Tongue (tissue), 2 donors: ENCODE data around the gene AK4. TPM values are rescaled to one million over a fixed set of nuclear protein-coding genes. Genes with fewer than 3 reads are reported as not detected.
"Not testable (repeated sequence)": the region's sequence is repeated elsewhere in the genome, so short reads cannot be mapped to it uniquely, and the experiment has no call there.

Source experiments
- DNase-seq: peaks from one replicate; pipeline ENCODE4 v3.0.0-alpha.2; 2015
- total RNA-seq: library from RNA; depleted of rRNA; stranded (reverse); fragments of >200 nt; gene quantifications from one replicate; pipeline ENCODE4 v1.2.3, GENCODE V29; 2014

AK4 gene
- total RNA-seq = 18.3 TPM

DNA sequence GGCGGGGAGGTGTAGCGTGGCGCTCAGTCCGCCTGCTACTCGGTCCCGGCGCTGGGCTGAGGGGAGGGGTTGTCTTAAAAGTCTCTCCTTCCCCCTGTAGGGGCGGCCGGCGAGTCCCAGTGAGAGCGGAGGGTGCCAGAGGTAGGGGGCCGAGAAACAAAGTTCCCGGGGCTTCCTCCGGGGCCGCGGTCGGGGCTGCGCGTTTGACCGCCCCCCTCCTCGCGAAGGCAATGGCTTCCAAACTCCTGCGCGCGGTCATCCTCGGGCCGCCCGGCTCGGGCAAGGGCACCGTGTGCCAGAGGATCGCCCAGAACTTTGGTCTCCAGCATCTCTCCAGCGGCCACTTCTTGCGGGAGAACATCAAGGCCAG lies at the start of gene AK4:
AK4 (plus strand) TSS at position 26 of the 370 bp plus-strand sequence; CDS start at position 231, 205 bp downstream.
- not testable (repeated sequence) for DNase-seq

DNA sequence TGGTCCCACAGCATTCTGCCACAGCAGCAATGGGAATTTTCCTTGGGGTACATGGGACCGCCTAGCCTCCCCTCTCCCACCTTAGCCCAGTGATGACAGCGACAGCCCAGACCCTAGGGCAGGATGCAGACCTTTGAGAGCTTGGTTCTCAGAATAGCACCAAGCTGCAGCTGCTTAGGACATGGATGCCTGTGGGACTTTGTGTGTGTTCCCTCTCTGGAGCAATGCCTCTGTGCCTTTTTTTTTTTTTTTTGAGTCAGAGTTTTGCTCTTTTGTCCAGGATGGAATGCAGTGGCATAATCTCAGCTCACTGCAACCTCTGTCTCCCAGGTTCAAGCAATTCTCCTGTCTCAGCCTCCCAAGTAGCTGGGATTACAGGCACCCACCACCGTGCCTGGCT lies 44.2 kb upstream of the AK4 start:
- no peak for DNase-seq

DNA sequence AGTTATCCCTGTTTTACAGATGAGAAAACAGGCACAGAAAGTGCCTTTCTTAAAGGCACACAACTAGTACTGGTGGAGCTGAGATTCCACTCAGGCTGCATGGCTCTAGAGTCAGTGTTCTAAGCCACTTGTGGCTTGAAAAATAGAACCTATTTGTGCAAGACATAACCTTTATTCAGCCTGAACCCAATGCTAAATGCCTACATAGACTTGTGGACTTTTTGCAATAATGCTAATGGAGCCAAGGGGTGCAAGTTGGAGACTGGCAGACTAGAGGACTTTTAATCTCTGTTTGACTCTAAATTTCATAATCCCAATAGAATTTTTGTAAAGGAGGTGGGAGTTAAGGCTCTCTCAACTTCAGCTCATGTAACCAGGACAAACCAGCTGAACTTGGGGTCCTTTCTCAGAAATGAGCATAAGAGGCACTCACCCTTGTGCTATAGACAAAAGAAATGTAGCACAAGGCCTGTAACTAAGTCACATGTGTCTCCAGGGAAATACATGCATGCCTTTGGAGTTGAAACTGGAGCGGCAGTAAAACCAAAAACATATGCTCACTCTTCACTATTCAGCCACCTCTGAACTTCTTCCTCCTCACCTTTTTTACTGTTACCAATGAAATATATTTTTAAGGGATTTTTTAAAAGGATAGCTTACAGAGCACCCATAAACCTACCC lies 43.0 kb upstream of the AK4 start:
- DNase-seq = no peak

- DNase-seq = no peak
Observed at GRCh38 chr1:65105596-65105995, 42.4 kb upstream of the AK4 start.

DNA sequence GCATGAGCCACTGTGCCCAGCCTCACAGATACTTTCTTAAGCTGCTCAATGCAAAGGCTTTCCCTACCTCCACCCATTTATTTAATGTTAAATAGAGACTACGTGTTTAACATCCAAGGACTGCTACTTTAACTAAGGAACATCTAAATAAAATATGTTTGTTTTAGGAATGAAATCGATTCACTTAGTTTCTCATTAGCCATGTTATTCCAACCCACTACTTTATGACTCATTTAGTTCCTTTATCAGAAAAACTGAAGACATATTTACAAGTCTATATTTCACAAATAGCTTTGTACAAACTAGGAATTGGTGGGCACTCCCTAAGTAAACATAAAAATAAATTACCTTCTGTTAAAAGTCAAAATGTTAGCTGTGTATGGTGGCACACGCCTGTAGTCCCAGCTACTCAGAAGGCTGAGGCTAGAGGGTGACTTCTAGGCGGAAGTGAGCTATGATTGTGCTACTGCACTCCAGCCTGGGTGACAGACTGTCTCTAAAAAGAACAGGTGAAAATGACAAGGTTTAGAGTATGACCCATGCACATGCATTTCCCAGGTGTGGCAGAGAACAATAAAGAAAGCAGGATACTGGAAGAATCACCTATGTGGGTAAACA lies 39.9 kb upstream of the AK4 start:
- DNase-seq = no peak

DNA sequence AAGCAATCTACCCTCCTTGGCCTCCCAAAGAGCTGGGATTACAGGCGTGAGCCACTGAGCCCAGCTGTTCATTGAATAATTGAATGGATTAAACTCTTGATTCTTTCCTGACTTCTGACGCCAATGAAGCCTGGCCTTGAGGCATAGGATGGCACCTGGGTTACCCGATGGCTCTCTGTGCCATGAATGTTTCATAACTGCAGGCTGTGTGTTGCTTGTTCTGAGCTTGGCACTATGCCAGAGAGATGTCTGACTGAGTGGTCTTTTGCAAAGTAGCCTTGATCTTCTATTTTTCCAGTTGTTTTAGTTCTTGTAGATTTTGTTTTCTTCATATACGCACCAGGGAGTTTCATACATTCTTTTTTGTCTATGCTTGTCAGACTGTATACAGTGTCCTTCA lies 38.5 kb upstream of the AK4 start:
- peak; percentile 57 for DNase-seq

DNA sequence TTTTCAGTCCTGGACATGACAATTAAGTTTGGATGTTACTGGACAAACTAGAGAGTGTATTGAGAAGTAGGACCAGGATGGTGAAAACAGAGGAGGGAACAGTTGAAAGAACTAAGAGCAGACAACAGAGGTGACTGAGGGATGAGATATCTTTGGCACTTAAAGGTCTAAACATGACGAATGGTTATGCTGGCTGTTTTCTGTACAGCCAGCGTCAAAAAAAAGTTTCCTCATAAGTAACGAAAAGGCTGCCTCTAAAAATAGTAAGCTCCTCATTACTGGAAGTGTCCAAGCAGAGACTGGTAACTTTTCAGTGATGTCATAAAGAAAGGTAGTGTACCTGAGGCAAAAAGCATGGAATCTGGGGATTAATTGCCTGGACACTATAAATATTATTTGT lies 35.2 kb upstream of the AK4 start:
- no peak for DNase-seq

- DNase-seq = no peak
Observed at GRCh38 chr1:65113298-65113697, 34.7 kb upstream of the AK4 start.

DNA sequence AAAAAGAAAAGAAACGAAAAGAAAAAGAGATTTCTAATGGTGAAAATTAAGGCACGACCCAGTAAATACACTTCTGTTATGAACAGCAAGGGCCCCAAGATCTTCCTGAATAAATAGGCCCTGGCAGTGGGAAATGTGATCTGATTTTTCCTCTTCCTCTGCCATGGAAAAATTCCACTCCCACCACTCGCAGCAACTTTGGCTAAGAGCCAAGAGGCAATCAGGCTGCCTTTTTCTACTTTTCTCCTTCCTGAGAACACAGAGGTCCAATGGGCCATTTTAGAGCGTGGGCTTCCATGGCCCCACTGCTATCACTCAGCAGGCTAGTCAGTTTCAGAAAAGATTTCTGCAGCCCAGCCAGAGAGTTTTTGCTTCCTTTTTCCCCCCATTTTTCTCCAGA lies 33.7 kb upstream of the AK4 start:
- peak; percentile 78 for DNase-seq

DNA sequence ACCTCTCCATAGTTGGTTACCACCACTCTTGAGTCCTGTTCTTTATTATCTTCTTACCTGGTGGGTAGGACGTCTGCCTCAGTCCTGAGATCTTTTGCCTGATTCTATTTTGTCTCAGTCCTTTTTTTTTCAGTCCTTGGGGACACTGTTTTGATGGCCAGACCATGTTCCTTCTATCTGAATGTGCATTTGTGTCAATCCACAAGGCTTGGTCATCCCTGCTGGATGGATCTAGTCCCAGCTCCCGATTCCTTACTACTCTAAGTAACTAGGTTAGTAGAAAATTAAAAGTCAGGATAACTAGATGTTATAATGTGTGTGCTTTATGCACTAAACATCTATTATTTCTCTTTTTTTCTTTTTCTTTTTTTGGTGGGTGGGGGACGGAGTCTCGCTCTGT lies 28.1 kb upstream of the AK4 start:
- DNase-seq = no peak

- not testable (repeated sequence) for DNase-seq
Observed at GRCh38 chr1:65129104-65129503, 18.9 kb upstream of the AK4 start.

DNA sequence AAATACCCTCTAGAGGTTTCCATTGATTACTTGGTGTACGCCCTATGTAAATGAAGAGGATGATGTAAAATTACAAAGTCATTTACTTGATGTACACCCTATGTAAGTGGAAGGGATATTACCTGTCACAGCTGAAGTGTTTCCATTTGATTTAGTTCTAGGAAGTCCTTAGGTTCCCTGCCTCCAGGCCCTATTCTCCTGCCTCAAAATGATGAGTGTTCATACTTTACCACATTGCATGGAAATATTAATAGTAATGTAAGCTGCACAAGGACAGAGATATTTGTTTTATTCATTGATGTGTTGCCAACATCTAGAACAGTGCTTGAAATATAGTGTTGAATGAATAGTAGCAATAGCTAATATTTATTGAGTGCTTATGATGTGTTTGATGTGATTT lies 9.5 kb upstream of the AK4 start:
- DNase-seq = no peak

- DNase-seq = not testable (repeated sequence)
Observed at GRCh38 chr1:65139793-65140192, 8.2 kb upstream of the AK4 start.

GRCh38 chr1:65141394-65141793 lies 6.6 kb upstream of the AK4 start:
- DNase-seq = peak; percentile 41

DNA sequence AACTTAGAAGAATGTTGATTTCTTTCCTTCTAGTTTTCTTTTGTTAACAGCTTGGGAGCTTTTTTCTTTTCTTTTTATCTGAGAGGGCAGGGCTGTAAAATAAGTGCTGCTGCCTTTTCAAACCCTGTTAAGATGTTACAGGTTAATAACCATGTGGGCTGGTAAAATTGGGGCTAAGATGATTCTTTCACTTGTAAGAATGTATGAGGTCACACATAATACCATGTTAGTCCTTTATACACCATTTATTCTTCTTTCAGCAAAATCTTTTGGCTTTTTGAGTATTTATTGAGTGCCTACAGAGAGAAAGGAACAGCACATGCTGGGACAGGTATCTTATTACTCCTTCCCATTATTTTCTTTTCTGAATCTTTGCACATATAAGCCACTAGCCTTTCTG lies 6.1 kb upstream of the AK4 start:
- no peak for DNase-seq

DNA sequence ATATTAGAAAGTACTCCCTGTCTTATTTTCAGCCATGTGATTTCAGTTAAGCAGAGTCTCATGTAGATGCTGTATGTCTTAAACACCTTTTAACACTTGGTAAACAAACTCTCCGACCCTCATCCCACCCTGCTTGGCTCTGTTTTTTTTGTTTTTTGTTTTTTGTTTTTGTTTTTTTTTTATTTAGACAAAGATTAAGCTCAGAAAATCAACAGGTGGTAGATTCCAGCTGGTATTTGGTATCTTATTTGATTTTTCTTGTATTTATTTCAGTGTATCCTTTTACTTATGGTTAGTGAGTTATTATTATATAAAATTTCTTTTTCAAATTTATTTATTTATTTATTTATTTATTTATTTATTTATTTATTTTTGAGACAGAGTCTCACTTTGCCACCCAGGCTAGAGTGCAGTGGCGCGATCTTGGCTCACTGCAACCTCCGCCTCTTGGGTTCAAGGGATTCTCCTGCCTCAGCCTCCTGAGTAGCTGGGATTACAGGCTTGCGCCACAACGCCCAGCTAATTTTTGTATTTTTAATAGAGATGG lies 4.8 kb upstream of the AK4 start:
- not testable (repeated sequence) for DNase-seq

- DNase-seq = no peak
Observed at GRCh38 chr1:65146908-65147423, 1.0 kb upstream of the AK4 start.

GRCh38 chr1:65147424-65148177 lies 402 bp upstream of the AK4 start:
- DNase-seq = peak; percentile 46

GRCh38 chr1:65148548-65149350 lies 746 bp downstream of the AK4 start:
- peak; percentile 49 for DNase-seq

- peak; percentile 37 for DNase-seq
Observed at GRCh38 chr1:65149351-65150107, 1.5 kb downstream of the AK4 start.

DNA sequence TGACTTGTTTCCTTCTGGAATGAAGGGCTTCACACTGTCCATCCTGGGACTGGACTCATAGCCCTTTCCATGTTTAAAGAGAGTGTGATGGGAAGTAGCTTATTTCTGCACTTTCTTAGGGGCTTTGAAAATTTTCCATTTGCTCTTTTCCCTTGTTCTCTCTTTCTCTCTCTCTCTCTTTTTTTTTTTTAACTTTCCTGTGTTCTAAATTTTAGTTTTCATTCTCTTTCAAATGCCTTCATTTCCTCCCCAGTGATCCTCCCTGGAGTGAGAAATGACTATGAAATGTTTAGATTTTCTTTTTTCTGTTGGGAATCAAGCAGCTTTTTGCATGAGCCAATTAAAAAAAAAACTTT lies 2.1 kb downstream of the AK4 start:
- no peak for DNase-seq
